ENCODE results near the gene NID1. TPM values are rescaled to one million over a fixed set of nuclear protein-coding genes. Genes with fewer than 3 reads are reported as not detected.

The NID1 gene
- total and polyA plus RNA-seq, 9 of the 15 experiments (the other 6 are each of a cell fraction or from before 2014, with no cell fraction given), result 0.22 TPM; not detected in 8

DNA sequence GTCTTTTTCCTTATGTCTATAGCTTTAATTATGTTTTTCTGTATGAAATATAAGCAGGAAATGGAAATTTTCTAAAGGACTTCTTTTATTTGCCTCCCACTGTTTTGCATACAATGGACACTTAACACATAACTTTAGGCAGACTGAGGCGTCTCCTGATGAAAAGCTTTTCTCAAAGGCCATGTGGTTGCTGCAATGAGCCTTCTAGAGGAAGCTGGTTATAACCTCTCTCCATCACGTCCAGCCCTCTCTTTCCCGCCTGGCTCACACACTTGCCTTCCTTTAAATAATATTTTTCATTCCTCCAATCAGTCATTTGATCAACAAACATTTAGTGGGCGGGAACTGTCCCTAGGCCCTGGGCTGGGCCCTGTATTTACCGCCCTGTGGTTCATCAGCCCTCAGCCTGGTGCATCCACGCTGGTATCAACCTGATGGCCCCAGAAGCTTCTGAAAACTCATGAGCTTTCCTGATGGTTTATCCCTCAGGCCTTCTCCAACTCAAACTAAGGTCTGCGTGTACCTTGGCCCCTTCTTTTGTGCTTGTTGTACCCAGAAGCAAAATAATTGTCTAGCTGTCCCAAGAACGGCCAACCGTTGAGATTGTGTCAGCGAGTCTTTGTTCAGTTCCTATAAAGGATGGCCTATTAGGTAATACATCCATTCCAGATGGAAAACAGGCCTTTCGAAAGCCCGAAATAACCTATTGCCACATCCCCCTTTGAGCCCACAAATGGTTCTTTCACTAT is 122.8 kb downstream of the NID1 start:
- Histone ChIP-seq H3K36me3 (ENCODE audit: control insufficient read depth, insufficient read depth, low read length) (no peaks in the 10 kb centered on the region), H3K4me2 (ENCODE audit: insufficient read depth, low read length) (no peak overlapping the region), H3K4me1 (replicated peaks in 1 of 2; ENCODE audit: control insufficient read depth in 2 of 2, insufficient read depth in 2 of 2, low read length in 2 of 2) (no peaks in the 10 kb centered on the region; a peak in 1 of 5 replicates), H3K27ac (ENCODE audit: extremely low read depth, low read depth, low read length) (no peak overlapping the region), H3K79me2 (ENCODE audit: control insufficient read depth, insufficient read depth, low read length) (no peaks in the 10 kb centered on the region), H3K9me1 (ENCODE audit: control insufficient read depth, insufficient read depth, low read length) (no peaks in the 10 kb centered on the region), H3K9ac (ENCODE audit: insufficient read depth in 1 of 2, low read depth in 2 of 2, low read length in 2 of 2) (no peak overlapping the region), H3K9me3 (replicated peaks; ENCODE audit: control insufficient read depth, insufficient read depth, low read depth, low read length) (no peaks in the 10 kb centered on the region), H3K27me3 (ENCODE audit: control insufficient read depth in 2 of 2, insufficient read depth in 2 of 2, low read length in 2 of 2) (peaks cover 16 to 44% of the 10 kb centered on the region in 2 experiments; a peak in 4 of 5 replicates), H4K20me1 (replicated peaks; ENCODE audit: control insufficient read depth, insufficient read depth, low read length) (no peaks in the 10 kb centered on the region; the same call in 1 of the 2 replicates), H3K4me3 (no peak overlapping the region), H2AFZ (ENCODE audit: low read depth, low read length) (no peak overlapping the region)
- 2% methylated on average over 12 of the region's 12 CpGs for WGBS (ENCODE audit: insufficient coverage, low coverage, missing lambda C conversion rate)
- ChIA-PET POLR2A (interaction anchor here (1.0 to 1.4 kb wide), 4 partner anchors 9 to 33 kb away, joined by 4 to 5 read pairs (median 4); no protein-coding TSS in a partner anchor), CTCF (ENCODE audit: low intra/inter-chr PET ratio) (no interaction called here)
- no TSS peak for BruUV-seq (replicated peaks)
- no peak for FAIRE-seq
- intact Hi-C loops (cut with micrococcal nuclease), result no loop called here
- in situ Hi-C loops (cut with MboI), result no loop called here
- DNase-seq (ENCODE audit: extremely low read depth in 1 of 4, low spot score in 3 of 4), result no peak
- no peak for ATAC-seq
- TF ChIP-seq ZNF551 (CRISPR knock-in tag; IDR thresholded peaks at IDR 0.05) (no peak), TFE3 (CRISPR knock-in tag; IDR thresholded peaks at IDR 0.05) (no peak), CHD4 (IDR thresholded peaks at IDR 0.05; ENCODE audit: insufficient read depth, insufficient replicate concordance, low read depth, low read length, poor library complexity, severe bottlenecking) (no peak), TEAD1 (CRISPR knock-in tag; IDR thresholded peaks at IDR 0.05) (no peak), HLTF (IDR thresholded peaks at IDR 0.05) (no peak), MEF2D (tag; conservative IDR thresholded peaks at IDR 0.05; ENCODE audit: low read depth) (no peak), ZNF511 (CRISPR knock-in tag; IDR thresholded peaks at IDR 0.05) (no peak), HNRNPLL (IDR thresholded peaks at IDR 0.05; ENCODE audit: low read depth, low read length, poor library complexity, severe bottlenecking) (no peak), JUND (IDR thresholded peaks at IDR 0.05; ENCODE audit: borderline replicate concordance, low read depth, low read length) (no peak), JUND (tag; IDR thresholded peaks at IDR 0.05; ENCODE audit: borderline replicate concordance, low read depth, low read length) (no peak), FOXK1 (CRISPR knock-in tag; IDR thresholded peaks at IDR 0.05; ENCODE audit: borderline replicate concordance) (no peak), FOXP1 (CRISPR knock-in tag; IDR thresholded peaks at IDR 0.05) (no peak)
- TF ChIP-seq, protein P1, sequence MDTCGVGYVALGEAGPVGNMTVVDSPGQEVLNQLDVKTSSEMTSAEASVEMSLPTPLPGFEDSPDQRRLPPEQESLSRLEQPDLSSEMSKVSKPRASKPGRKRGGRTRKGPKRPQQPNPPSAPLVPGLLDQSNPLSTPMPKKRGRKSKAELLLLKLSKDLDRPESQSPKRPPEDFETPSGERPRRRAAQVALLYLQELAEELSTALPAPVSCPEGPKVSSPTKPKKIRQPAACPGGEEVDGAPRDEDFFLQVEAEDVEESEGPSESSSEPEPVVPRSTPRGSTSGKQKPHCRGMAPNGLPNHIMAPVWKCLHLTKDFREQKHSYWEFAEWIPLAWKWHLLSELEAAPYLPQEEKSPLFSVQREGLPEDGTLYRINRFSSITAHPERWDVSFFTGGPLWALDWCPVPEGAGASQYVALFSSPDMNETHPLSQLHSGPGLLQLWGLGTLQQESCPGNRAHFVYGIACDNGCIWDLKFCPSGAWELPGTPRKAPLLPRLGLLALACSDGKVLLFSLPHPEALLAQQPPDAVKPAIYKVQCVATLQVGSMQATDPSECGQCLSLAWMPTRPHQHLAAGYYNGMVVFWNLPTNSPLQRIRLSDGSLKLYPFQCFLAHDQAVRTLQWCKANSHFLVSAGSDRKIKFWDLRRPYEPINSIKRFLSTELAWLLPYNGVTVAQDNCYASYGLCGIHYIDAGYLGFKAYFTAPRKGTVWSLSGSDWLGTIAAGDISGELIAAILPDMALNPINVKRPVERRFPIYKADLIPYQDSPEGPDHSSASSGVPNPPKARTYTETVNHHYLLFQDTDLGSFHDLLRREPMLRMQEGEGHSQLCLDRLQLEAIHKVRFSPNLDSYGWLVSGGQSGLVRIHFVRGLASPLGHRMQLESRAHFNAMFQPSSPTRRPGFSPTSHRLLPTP (IDR thresholded peaks at IDR 0.05; ENCODE audit: borderline replicate concordance, extremely low read depth, insufficient read length), result no peak
- TF ChIP-seq, protein P2, sequence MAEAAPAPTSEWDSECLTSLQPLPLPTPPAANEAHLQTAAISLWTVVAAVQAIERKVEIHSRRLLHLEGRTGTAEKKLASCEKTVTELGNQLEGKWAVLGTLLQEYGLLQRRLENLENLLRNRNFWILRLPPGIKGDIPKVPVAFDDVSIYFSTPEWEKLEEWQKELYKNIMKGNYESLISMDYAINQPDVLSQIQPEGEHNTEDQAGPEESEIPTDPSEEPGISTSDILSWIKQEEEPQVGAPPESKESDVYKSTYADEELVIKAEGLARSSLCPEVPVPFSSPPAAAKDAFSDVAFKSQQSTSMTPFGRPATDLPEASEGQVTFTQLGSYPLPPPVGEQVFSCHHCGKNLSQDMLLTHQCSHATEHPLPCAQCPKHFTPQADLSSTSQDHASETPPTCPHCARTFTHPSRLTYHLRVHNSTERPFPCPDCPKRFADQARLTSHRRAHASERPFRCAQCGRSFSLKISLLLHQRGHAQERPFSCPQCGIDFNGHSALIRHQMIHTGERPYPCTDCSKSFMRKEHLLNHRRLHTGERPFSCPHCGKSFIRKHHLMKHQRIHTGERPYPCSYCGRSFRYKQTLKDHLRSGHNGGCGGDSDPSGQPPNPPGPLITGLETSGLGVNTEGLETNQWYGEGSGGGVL (CRISPR knock-in tag; IDR thresholded peaks at IDR 0.05), result no peak

All from K562 (cell line).